A673 (cell line): ENCODE data around the gene PUM1. TPM values are rescaled to one million over a fixed set of nuclear protein-coding genes. Genes with fewer than 3 reads are reported as not detected.

ENCODE experiments used
- BruUV-seq: library from RNA; stranded (reverse); fragments of 400-500 nt; replicated peaks from 2 replicates; lab custom pipeline; 2021; lab: Mats Ljungman, UMichigan
- CTCF ChIA-PET: fragments of 300-600 bp; sonication (Branson Sonifier 250); formaldehyde crosslinking; loops from one replicate; lab custom pipeline; 2022; ENCODE audit warnings: antibody characterized with exemption; lab: Charles Lee
- POLR2A ChIA-PET: fragments of 300-600 bp; sonication (Branson Sonifier 250); formaldehyde crosslinking; loops from one replicate; lab custom pipeline; 2022; ENCODE audit warnings: antibody characterized with exemption; ENCODE audit not compliant: low non-redundant PET; lab: Charles Lee
- DNase-seq: peaks from one replicate; pipeline ENCODE4 v3.0.0-alpha.2; 2015; ENCODE audit warnings: low spot score
- H3K27ac ChIP-seq: fragments of 200-600 bp; sonication (generic); 2 replicates; pipeline ENCODE4 v1.5.1; 2016; ENCODE audit warnings: mixed run types, low read depth, mild to moderate bottlenecking, mixed read lengths, antibody characterized with exemption, low read length; ENCODE audit not compliant: poor library complexity, severe bottlenecking
- H3K27me3 ChIP-seq: fragments of 200-600 bp; sonication (generic); replicated peaks from 2 replicates; pipeline ENCODE4 v1.6.1; 2017; ENCODE audit warnings: mixed run types, low read depth, mild to moderate bottlenecking, mixed read lengths, antibody characterized with exemption, low read length; ENCODE audit not compliant: insufficient read depth, poor library complexity
- H3K36me3 ChIP-seq: fragments of 200-600 bp; sonication (generic); 2 replicates; pipeline ENCODE4 v1.6.1; 2016; ENCODE audit warnings: mixed run types, mild to moderate bottlenecking, mixed read lengths, antibody characterized with exemption, low read length; ENCODE audit not compliant: insufficient read depth, poor library complexity, severe bottlenecking
- H3K4me1 ChIP-seq: fragments of 200-600 bp; sonication (generic); 2 replicates; pipeline ENCODE4 v1.6.1; 2017; ENCODE audit warnings: mixed run types, mild to moderate bottlenecking, mixed read lengths, antibody characterized with exemption, low read length; ENCODE audit not compliant: insufficient read depth, poor library complexity, severe bottlenecking
- H3K4me3 ChIP-seq: fragments of 200-600 bp; sonication (generic); 2 replicates; pipeline ENCODE4 v1.5.1; 2016; ENCODE audit warnings: low read depth, mixed run types, mild to moderate bottlenecking, mixed read lengths, low read length; ENCODE audit not compliant: poor library complexity, severe bottlenecking
- H3K9me3 ChIP-seq: fragments of 200-600 bp; sonication (generic); 2 replicates; pipeline ENCODE4 v1.6.1; 2016; ENCODE audit warnings: mixed run types, low read depth, mild to moderate bottlenecking, mixed read lengths, antibody characterized with exemption, low read length; ENCODE audit not compliant: poor library complexity, severe bottlenecking
- EZH2 ChIP-seq: fragments of 200-600 bp; sonication (generic); IDR thresholded peaks from 2 replicates; pipeline ENCODE4 v1.6.1; 2017; ENCODE audit warnings: borderline replicate concordance, low read depth, mild to moderate bottlenecking, mixed read lengths, antibody characterized with exemption, low read length; ENCODE audit not compliant: poor library complexity, severe bottlenecking
- intact Hi-C: fragments of 100-400 bp; cut with micrococcal nuclease; formaldehyde crosslinking; loops from one replicate; pipeline ENCODE4 v1.10.0; 2022; ENCODE audit not compliant: unreplicated experiment
- total RNA-seq: library from RNA; stranded (reverse); gene quantifications from 2 replicates; pipeline ENCODE4 v1.2.3, GENCODE V29; 2021
- TF ChIP-seq, protein P1 (sequence below): fragments of 300-800, 200-600 bp; sonication (generic); conservative IDR thresholded peaks from 2 replicates; pipeline ENCODE4 v1.5.1; 2017; ENCODE audit warnings: low read depth, mild to moderate bottlenecking, antibody characterized with exemption, low read length, moderate library complexity, mixed read lengths

The PUM1 gene
- total RNA-seq, 1 experiment from 2014 or later, result 138 TPM

- H3K4me1 ChIP-seq, result peaks cover 5% of the 10 kb centered on the region
- H3K4me3 ChIP-seq, result no peak overlapping the region
- H3K27me3 ChIP-seq, result no peaks in the 10 kb centered on the region
- intact Hi-C loops, result no loop called here
- POLR2A ChIA-PET, result no interaction called here
- no peaks in the 10 kb centered on the region for H3K36me3 ChIP-seq
- H3K27ac ChIP-seq, result no peak overlapping the region
- DNase-seq, result no peak
- no TSS peak for BruUV-seq
- H3K9me3 ChIP-seq, result no peaks in the 10 kb centered on the region
- no peak for TF ChIP-seq EZH2
- TF ChIP-seq, protein P1, sequence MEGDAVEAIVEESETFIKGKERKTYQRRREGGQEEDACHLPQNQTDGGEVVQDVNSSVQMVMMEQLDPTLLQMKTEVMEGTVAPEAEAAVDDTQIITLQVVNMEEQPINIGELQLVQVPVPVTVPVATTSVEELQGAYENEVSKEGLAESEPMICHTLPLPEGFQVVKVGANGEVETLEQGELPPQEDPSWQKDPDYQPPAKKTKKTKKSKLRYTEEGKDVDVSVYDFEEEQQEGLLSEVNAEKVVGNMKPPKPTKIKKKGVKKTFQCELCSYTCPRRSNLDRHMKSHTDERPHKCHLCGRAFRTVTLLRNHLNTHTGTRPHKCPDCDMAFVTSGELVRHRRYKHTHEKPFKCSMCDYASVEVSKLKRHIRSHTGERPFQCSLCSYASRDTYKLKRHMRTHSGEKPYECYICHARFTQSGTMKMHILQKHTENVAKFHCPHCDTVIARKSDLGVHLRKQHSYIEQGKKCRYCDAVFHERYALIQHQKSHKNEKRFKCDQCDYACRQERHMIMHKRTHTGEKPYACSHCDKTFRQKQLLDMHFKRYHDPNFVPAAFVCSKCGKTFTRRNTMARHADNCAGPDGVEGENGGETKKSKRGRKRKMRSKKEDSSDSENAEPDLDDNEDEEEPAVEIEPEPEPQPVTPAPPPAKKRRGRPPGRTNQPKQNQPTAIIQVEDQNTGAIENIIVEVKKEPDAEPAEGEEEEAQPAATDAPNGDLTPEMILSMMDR, result no peak
- CTCF ChIA-PET, result interaction anchor here (0.5 kb wide), 1 partner anchor 293 kb away, joined by 6 read pairs; no protein-coding TSS in a partner anchor
Measured at GRCh38 chr1:30892671-30893073, 172.8 kb downstream of the PUM1 start.

DNA sequence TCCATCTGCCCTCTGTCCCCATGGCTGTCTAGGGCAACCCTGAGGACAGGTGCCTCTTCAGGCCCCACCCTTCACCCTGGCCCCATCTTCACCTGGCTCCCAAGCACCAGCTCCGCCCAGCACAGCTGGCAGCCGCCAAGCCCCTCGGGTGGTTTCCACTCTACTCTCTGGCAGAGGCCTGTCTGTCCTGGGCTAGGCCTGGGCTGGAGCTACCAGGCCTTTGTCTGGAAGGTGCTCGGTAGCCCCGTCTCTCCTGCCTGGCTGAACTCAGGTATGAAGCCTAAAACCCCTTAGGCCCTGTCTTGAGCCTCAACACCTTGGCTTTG, 174.3 kb downstream of the PUM1 start:
- POLR2A ChIA-PET, result no interaction called here
- CTCF ChIA-PET, result no interaction called here

DNA sequence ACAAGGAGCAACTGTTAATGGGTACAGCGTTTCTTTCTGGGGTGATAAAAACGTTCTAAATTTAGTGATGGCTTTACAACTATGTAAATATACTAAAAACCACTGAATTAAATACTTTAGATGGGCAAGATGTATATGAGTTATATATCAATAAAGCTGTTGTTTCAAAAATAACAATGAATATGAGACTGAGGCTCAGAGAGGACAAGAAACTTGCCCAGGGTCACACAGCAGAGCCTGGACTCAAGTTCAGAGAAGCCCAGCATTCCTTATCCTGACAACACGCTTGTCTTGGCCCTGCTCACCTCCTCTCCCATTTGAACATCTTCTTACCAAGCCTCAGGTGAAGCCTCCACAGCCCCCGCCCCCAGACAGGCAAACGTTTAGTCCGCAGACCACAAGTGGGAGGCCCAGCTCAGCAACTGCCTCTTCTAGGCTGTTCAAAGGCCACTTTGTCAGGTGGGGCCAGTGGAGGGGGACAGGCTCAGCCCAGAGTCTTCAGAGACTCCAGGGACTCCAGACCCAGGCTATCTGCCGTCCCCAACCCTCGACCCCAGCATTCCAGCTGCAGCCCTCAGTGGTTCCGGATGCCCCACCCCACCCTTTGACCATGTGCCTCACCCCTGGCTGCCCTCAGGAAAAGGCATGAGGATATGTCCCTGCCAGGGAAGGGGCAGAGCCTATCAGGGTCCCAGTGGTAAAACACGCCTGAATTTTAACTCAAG, 174.9 kb downstream of the PUM1 start:
- Histone ChIP-seq H3K9me3 (no peaks in the 10 kb centered on the region), H3K27ac (no peak overlapping the region), H3K36me3 (no peaks in the 10 kb centered on the region), H3K4me1 (peaks cover 8% of the 10 kb centered on the region), H3K27me3 (no peaks in the 10 kb centered on the region), H3K4me3 (no peak overlapping the region)
- TF ChIP-seq, protein P1, result no peak
- TF ChIP-seq EZH2, result no peak
- intact Hi-C loops, result no loop called here
- POLR2A ChIA-PET, result no interaction called here
- DNase-seq, result no peak
- CTCF ChIA-PET, result no interaction called here
- BruUV-seq, result no TSS peak

More for the DNA sequence above, 174.3 kb downstream of the PUM1 start:
- Histone ChIP-seq H3K4me1 (peaks cover 8% of the 10 kb centered on the region), H3K27ac (no peak overlapping the region), H3K9me3 (no peaks in the 10 kb centered on the region), H3K36me3 (no peaks in the 10 kb centered on the region), H3K4me3 (no peak overlapping the region), H3K27me3 (no peaks in the 10 kb centered on the region)
- TF ChIP-seq EZH2, result no peak
- TF ChIP-seq, protein P1, result no peak
- DNase-seq, result no peak
- intact Hi-C loops, result no loop called here
- BruUV-seq, result no TSS peak
